Mucosa of rectum (tissue), 2 donors: ENCODE measurements around the gene LTB4R2.

Source experiments
- H3K27ac ChIP-seq, 2 donors: one replicate each; pipeline ENCODE4 v1.7.0; 2013; ENCODE audit warnings: inconsistent platforms in 2 of 2, low read depth in 2 of 2, low read length in 2 of 2
- H3K27me3 ChIP-seq, 2 donors: one replicate each; pipeline ENCODE4 v1.7.0; 2013; ENCODE audit warnings: low read length in 2 of 2; ENCODE audit not compliant: control insufficient read depth in 2 of 2, insufficient read depth in 2 of 2
- H3K36me3 ChIP-seq, 2 donors: one replicate each; pipeline ENCODE4 v1.7.0; 2013; ENCODE audit warnings: low read length in 2 of 2; ENCODE audit not compliant: control insufficient read depth in 2 of 2, insufficient read depth in 2 of 2
- H3K4me1 ChIP-seq, 2 donors: one replicate each; pipeline ENCODE4 v1.7.0; 2013; ENCODE audit warnings: low read length in 2 of 2, mild to moderate bottlenecking in 1 of 2; ENCODE audit not compliant: control insufficient read depth in 2 of 2, insufficient read depth in 2 of 2
- H3K4me3 ChIP-seq, 2 donors: one replicate each; pipeline ENCODE4 v1.7.0; 2013; ENCODE audit warnings: low read length in 2 of 2
- H3K9ac ChIP-seq, 2 donors: one replicate each; pipeline ENCODE4 v1.7.0; 2013; ENCODE audit warnings: low read length in 2 of 2, low read depth in 1 of 2, mild to moderate bottlenecking in 1 of 2
- H3K9me3 ChIP-seq, 2 donors: one replicate each; pipeline ENCODE4 v1.7.0; 2013; ENCODE audit warnings: low read length in 2 of 2; ENCODE audit not compliant: control insufficient read depth in 2 of 2
- donor health status: healthy.
- donor health status: Normal muscosa, but diverticular disease.

The LTB4R2 gene

DNA sequence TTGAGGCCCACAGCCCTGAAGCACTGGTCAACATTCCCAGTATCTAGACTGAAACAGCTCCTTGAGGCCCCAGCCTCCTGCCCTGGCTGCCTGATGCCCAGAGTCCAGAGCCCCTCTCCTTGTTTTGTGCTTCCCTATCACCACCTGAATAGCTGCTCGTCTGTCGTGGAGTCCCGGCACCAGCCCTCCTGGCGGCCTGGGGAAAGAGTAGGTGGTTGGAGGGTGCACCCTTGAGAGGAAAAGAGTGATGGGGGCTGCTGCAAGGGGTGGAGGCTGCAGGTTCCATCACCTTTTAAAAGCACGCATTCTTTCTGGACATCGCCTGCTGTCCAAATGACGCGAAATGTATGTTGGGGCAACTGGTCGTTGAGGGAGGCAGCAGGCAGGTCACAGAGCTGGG lies 41.7 kb upstream of the LTB4R2 start:
- Histone ChIP-seq H3K36me3 (peaks cover 34% of the 10 kb centered on the region in 2 donors), H3K27ac (no peak overlapping the region), H3K27me3 (no peaks in the 10 kb centered on the region), H3K4me3 (no peak overlapping the region), H3K9ac (no peak overlapping the region), H3K9me3 (no peaks in the 10 kb centered on the region), H3K4me1 (peaks cover 5 to 10% of the 10 kb centered on the region in 2 donors)

DNA sequence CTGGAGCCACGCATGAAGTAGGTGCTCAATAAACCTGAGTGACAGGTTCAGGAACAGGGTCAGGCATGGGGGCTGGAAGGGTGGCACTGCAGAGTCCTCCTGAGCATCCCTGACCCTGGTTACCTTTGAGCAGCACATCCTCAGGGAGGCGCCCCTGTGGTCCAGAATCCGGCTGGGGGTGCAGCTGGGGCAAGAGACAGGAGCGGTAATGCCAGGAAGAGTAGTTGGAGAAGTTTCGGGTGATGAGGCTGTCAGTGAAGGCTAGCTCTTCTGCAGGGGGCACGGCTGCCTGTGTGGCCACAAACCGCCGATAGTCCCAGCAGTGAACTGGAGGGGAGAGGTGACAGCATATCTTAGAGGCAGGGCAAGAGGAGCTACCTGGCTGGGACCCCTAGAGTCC lies 40.6 kb upstream of the LTB4R2 start:
- Histone ChIP-seq H3K36me3 (peaks cover 34% of the 10 kb centered on the region in 2 donors), H3K27ac (no peak overlapping the region), H3K4me1 (peaks cover 5 to 10% of the 10 kb centered on the region in 2 donors), H3K27me3 (no peaks in the 10 kb centered on the region), H3K4me3 (no peak overlapping the region), H3K9ac (no peak overlapping the region), H3K9me3 (no peaks in the 10 kb centered on the region)

DNA sequence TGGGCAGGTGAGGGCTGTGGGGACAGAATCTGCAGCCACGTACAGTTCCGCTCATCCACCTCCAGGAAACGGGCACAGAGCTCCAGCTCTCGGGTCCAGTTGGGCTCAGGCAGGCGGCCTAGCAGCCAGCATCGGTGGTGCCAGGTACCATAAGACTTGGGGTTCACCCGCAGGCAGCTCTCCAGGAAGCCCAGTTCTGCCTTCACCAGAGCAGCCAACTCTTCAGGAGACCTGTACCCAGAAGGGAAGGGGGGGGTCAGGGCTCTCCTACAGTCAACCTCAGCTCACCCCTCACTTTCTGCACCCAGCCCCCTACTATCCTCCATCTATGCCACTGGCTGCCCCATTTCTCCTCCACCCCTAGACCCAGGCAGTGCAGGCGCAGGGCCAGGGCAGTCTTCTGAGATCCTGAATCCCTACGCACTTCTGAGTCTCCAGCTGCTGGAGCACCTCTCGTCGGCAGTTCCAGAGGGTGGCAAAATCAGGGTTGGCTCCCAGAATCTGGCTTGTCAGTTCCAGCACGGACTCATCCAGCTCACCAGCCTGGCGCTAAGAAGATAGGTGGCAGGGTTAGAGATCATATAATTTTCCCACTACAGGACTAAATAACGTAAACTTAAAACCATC lies 39.9 kb upstream of the LTB4R2 start:
- no peaks in the 10 kb centered on the region for H3K27me3 ChIP-seq
- peaks cover 29 to 34% of the 10 kb centered on the region in 2 donors for H3K36me3 ChIP-seq
- no peak overlapping the region for H3K4me3 ChIP-seq
- no peaks in the 10 kb centered on the region for H3K9me3 ChIP-seq
- H3K27ac ChIP-seq, result no peak overlapping the region
- H3K9ac ChIP-seq, result no peak overlapping the region
- peaks cover 5 to 10% of the 10 kb centered on the region in 2 donors for H3K4me1 ChIP-seq

DNA sequence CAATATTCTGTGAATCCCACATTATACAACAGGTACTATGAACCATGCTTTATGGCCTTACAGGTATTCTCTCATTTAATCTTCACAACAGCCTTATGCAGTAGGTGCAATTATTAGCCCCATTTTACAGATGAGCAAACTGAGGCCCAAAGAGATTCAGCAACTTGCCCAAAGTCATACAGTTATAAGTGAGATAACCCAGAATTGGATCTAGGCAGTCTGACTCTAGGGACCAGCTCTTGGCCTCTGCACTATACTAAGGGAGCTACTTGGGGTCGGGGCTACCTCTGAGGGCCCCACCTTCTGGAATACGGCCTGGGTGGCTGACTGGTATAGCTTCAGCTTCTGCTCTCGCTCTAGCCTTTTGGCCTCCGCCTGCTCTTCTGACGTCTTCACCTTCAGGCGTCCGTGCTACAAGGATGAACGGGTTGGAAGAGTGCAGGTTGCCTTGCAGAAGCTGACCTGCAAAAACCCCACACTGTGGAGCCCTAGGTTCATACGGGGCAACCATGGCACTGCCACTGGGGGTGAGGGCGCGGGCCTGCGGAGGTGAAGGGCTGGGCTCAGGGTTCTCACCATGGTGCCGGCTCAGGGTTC lies 39.3 kb upstream of the LTB4R2 start:
- H3K9me3 ChIP-seq, result no peaks in the 10 kb centered on the region
- peak overlapping the region; percentile 95 to 98 for H3K4me3 ChIP-seq
- no peaks in the 10 kb centered on the region for H3K27me3 ChIP-seq
- peaks cover 5 to 10% of the 10 kb centered on the region in 2 donors for H3K4me1 ChIP-seq
- peaks cover 28 to 32% of the 10 kb centered on the region in 2 donors for H3K36me3 ChIP-seq
- peak overlapping the region; percentile 95 to 97 for H3K9ac ChIP-seq
- H3K27ac ChIP-seq, result peak overlapping the region; percentile 97 to 98

DNA sequence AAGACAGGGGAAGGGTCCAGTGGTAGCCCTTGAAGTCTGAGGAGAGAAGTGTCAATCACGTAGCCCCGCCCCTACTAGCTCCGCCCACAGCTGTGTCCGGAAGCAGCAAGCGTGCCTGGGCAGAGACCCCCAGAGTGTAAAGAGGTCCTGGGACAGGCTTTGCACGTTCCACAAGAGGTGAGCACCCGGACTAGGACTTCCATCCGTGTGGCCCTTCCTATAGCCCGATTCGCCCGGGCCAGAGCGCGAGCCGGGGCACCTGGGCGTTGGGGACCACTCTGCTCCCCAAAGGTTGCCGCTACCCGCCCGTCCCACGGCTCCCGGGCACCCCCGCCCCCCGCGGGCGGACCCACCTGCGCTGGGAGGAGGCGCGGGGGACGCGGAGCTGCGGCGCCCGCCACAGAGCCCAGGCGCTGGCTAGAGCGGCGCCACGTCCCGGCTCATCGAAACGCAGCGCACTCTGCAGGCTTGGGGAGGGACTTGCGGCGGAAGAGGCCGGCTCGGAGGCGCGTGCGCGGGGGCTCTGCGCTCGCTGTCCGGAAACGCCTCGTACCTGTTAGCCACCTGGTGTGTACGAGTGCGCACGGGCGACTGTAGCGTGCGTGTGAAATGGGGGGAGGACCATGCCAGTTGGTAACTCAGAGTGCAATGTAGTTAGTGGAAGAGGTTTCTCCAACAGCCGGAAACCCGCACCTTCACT lies 38.7 kb upstream of the LTB4R2 start, which contains the start of gene RABGGTA:
TSS of gene RABGGTA (minus strand) at position 464 of the 700 bp plus-strand sequence. CDS start 482 bp downstream, outside the sequence.
- H3K9ac ChIP-seq, result peak within 1 kb of the TSS; percentile 95 to 97
- peak within 1 kb of the TSS; percentile 95 to 98 for H3K4me3 ChIP-seq
- H3K27ac ChIP-seq, result peak within 1 kb of the TSS; percentile 97 to 98
- peaks cover 23 to 26% of the 10 kb centered on the region in 2 donors for H3K36me3 ChIP-seq
- no peaks in the 10 kb centered on the region for H3K27me3 ChIP-seq
- H3K9me3 ChIP-seq, result no peaks in the 10 kb centered on the region
- peaks cover 5 to 10% of the 10 kb centered on the region in 2 donors for H3K4me1 ChIP-seq

DNA sequence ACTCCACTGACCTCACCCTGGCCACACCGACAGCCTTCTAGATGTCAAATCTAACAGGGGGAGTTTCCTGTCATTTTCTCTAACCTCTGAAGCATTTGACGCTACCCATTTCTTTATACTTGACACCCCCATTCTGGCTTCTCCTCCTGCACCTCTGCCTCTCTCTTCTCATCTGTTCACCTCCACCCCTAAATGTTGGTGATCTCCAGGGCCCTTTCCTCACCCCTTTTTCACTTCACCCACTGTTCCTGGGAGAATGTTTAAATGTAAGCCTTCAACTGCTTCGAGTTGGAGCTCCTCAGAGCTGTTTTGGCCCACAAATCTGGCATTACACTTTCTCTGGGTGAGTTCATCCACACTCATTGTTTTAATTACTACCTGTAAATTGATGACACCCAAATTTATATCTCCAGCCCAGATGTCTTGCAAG lies 38.1 kb upstream of the LTB4R2 start:
- Histone ChIP-seq H3K4me3 (peak overlapping the region; percentile 95 to 98), H3K4me1 (peaks cover 5 to 10% of the 10 kb centered on the region in 2 donors), H3K27me3 (no peaks in the 10 kb centered on the region), H3K9me3 (no peaks in the 10 kb centered on the region), H3K9ac (peak overlapping the region; percentile 95 to 97), H3K27ac (peak overlapping the region; percentile 97 to 98), H3K36me3 (peaks cover 18 to 20% of the 10 kb centered on the region in 2 donors)

DNA sequence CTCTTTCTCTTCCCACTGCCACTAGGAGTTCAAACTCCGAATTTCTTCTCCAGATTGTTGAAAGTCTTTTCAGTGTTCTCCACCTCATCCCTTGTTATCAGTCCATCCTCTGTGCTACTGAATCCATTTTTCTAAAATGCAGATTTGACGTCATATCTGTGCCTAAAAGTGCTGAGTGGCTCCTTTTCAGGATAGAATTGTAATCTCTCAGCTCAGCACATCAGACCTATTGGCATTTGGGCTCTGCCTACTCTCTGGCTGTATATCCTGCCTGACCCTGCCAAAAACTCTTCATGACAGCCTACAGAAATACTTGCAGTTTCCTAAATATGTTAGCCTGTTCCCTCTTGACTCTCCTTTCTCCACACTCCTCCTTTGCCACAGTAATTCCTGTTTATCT lies 37.5 kb upstream of the LTB4R2 start:
- Histone ChIP-seq H3K9ac (no peak overlapping the region), H3K27ac (no peak overlapping the region), H3K9me3 (no peaks in the 10 kb centered on the region), H3K4me1 (peaks cover 8 to 10% of the 10 kb centered on the region in 2 donors), H3K27me3 (no peaks in the 10 kb centered on the region), H3K4me3 (no peak overlapping the region), H3K36me3 (peaks cover 11 to 14% of the 10 kb centered on the region in 2 donors)

DNA sequence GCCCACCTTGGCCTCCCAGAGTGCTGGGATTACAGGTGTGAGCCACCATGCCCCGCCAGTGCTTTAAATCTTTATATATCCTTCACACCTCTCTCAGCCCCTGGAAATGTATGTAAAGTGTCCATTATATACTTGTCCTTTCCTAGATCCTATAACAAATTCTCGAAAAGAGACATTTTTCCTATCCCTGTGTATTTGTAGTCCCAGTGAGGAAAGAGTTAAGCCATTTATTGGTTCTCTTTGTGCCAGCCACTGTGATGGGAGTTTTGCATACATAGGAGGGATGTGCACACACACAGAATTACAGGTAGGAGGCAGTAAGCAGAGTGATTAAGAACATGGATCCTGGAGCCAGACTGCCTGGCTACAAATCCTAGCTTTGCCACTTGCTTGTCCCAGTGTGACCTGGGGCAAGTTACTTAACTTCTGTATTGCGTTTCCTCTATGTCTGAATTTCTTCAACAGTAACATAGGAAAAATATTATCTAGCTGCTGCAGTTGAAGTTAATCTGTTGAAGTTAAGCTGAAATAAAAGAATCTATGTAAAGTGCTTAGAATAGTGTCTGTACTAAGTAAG lies 36.4 kb upstream of the LTB4R2 start:
- H3K27me3 ChIP-seq, result no peaks in the 10 kb centered on the region
- H3K4me3 ChIP-seq, result no peak overlapping the region
- no peaks in the 10 kb centered on the region for H3K9me3 ChIP-seq
- H3K36me3 ChIP-seq, result peaks cover 9 to 10% of the 10 kb centered on the region in 2 donors
- peaks cover 10 to 13% of the 10 kb centered on the region in 2 donors for H3K4me1 ChIP-seq
- H3K9ac ChIP-seq, result no peak overlapping the region
- H3K27ac ChIP-seq, result peak overlapping the region in 1 of 2 donors; percentile 17

DNA sequence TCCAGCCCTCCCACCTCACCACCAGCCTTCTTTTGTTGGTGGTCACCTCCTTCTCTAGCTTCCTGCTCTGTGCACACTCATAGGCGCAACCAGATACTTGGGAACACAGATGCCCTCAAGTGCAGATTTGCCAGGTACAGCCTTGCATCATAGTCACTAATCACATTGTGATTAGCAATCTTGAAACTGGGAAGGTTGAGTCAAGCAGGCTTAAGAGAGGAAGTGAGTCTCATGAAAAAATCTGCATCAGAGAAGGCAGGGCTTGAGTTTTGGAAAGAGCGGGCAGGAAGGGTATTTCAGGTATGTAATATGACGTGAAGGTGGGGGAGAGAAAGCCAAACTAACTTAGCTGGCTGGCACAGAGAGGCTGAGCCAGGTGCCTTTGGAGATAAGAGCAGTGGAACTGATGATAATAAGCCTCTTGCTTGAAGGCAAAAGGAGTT lies 35.8 kb upstream of the LTB4R2 start:
- Histone ChIP-seq H3K36me3 (peaks cover 3 to 4% of the 10 kb centered on the region in 2 donors), H3K9ac (peak overlapping the region in 1 of 2 donors; percentile 10), H3K27ac (peak overlapping the region in 1 of 2 donors; percentile 17), H3K4me1 (peaks cover 10 to 13% of the 10 kb centered on the region in 2 donors), H3K9me3 (no peaks in the 10 kb centered on the region), H3K4me3 (no peak overlapping the region), H3K27me3 (no peaks in the 10 kb centered on the region)
